K562 (cell line): Measurements from ENCODE around the gene SRL. TPM values are rescaled to one million over a fixed set of nuclear protein-coding genes. Genes with fewer than 3 reads are reported as not detected.

Experiments
- ATAC-seq: fragments of 200-7000 bp; cut with Tn5 transposase; 3 replicates; pipeline ENCODE4 v1.9.1; 2020; ENCODE audit warnings: moderate library complexity
- BruUV-seq: library from RNA; stranded (reverse); fragments of 400-500 nt; replicated peaks from 2 replicates; lab custom pipeline; 2021; lab: Mats Ljungman, UMichigan
- CTCF ChIA-PET: fragments of 300-600 bp; formaldehyde crosslinking; extraction: SDS; loops from one replicate; lab custom pipeline; 2021; ENCODE audit warnings: low intra/inter-chr PET ratio; lab: Yijun Ruan, JAX
- POLR2A ChIA-PET: fragments of 300-600, 350-650 bp; sonication (Branson Sonifier 250); formaldehyde crosslinking; extraction: SDS; loops from one replicate; lab custom pipeline; 2021; ENCODE audit warnings: antibody characterized with exemption, inconsistent platforms; lab: Yijun Ruan, JAX
- DNase-seq, 4 experiments: peaks; one replicate each; pipeline versions ENCODE4 v3.0.0 to v3.0.0-alpha.2; 2011 to 2018; ENCODE audit warnings: low spot score in 3 of 4, mixed read lengths in 3 of 4; ENCODE audit errors: extremely low read depth in 1 of 4
- FAIRE-seq: peaks from 2 replicates; lab custom pipeline; 2011; peaks lifted over from hg19 to GRCh38; lab: Jason Lieb, UNC
- H2AFZ ChIP-seq: 2 replicates; pipeline ENCODE4 v1.6.0; 2011; ENCODE audit warnings: low read depth, low read length, control low read depth, inconsistent platforms
- H3K27ac ChIP-seq: fragments of 200-600 bp; 3 replicates; pipeline ENCODE4 v1.8.0; 2011; ENCODE audit warnings: low read depth, mild to moderate bottlenecking, control low read depth, inconsistent platforms, low read length, moderate library complexity, mixed read lengths; ENCODE audit errors: extremely low read depth
- H3K27me3 ChIP-seq, 2 experiments: fragments of 300-600 bp in 1 of 2; 2 replicates in 1 of 2; 3 replicates in 1 of 2; pipeline versions ENCODE4 v1.6.0 to v1.8.0; 2011; ENCODE audit warnings: inconsistent platforms in 2 of 2, low read length in 2 of 2, mild to moderate bottlenecking in 1 of 2, mixed read lengths in 1 of 2, moderate library complexity in 1 of 2; ENCODE audit not compliant: control insufficient read depth in 2 of 2, insufficient read depth in 2 of 2
- H3K36me3 ChIP-seq: fragments of 300-600 bp; 3 replicates; pipeline ENCODE4 v1.8.0; 2011; ENCODE audit warnings: mild to moderate bottlenecking, low read length, inconsistent platforms; ENCODE audit not compliant: control insufficient read depth, insufficient read depth
- H3K4me1 ChIP-seq, 2 experiments: fragments of 200-600 bp in 1 of 2; replicated peaks in 1 of 2; 2 replicates in 1 of 2; 3 replicates in 1 of 2; pipeline versions ENCODE4 v1.5.1 to v1.8.0; 2011; ENCODE audit warnings: inconsistent platforms in 2 of 2, low read length in 2 of 2, mild to moderate bottlenecking in 1 of 2, mixed read lengths in 1 of 2, moderate library complexity in 1 of 2; ENCODE audit not compliant: control insufficient read depth in 2 of 2, insufficient read depth in 2 of 2
- H3K4me2 ChIP-seq: 2 replicates; pipeline ENCODE4 v1.6.1; 2011; ENCODE audit warnings: low read length, control low read depth, inconsistent platforms, mixed read lengths; ENCODE audit not compliant: insufficient read depth
- H3K4me3 ChIP-seq: fragments of 200-600 bp; sonication (generic), shearing (Covaris generic); 2 replicates; pipeline ENCODE4 v1.5.1; 2016; ENCODE audit warnings: control low read depth, inconsistent platforms
- H3K79me2 ChIP-seq: fragments of 200-600 bp; 3 replicates; pipeline ENCODE4 v1.8.0; 2011; ENCODE audit warnings: low read length, inconsistent platforms; ENCODE audit not compliant: control insufficient read depth, insufficient read depth
- H3K9ac ChIP-seq, 2 experiments: 2 replicates each; pipeline versions ENCODE4 v1.6.0 to v1.6.1; 2011; ENCODE audit warnings: low read depth in 2 of 2, low read length in 2 of 2, control low read depth in 1 of 2, inconsistent platforms in 1 of 2, mild to moderate bottlenecking in 1 of 2, mixed read lengths in 1 of 2; ENCODE audit not compliant: insufficient read depth in 1 of 2
- H3K9me1 ChIP-seq: one replicate; pipeline ENCODE4 v1.6.0; 2011; ENCODE audit warnings: inconsistent platforms, mild to moderate bottlenecking, low read length, moderate library complexity; ENCODE audit not compliant: control insufficient read depth, insufficient read depth
- H3K9me3 ChIP-seq: replicated peaks from 2 replicates; pipeline ENCODE4 v1.5.1; 2011; ENCODE audit warnings: low read depth, low read length, inconsistent platforms; ENCODE audit not compliant: control insufficient read depth, insufficient read depth
- H4K20me1 ChIP-seq: replicated peaks from 2 replicates; pipeline ENCODE4 v1.6.1; 2011; ENCODE audit warnings: low read length, inconsistent platforms, mixed read lengths; ENCODE audit not compliant: control insufficient read depth, insufficient read depth
- DDX20 ChIP-seq: fragments of 450-650 bp; IDR thresholded peaks from 2 replicates; pipeline ENCODE4 v1.6.1; 2016; ENCODE audit warnings: missing genetic modification characterization, low read depth, mild to moderate bottlenecking, missing compliant biosample characterization, moderate library complexity
- NFIC ChIP-seq: fragments of 450-650 bp; IDR thresholded peaks from 2 replicates; pipeline ENCODE4 v1.6.1; 2017; ENCODE audit warnings: mild to moderate bottlenecking, inconsistent platforms
- NFRKB ChIP-seq: fragments of 450-650 bp; IDR thresholded peaks from 2 replicates; pipeline ENCODE4 v1.6.1; 2016; ENCODE audit warnings: low read depth
- NR1H2 ChIP-seq: sonication (generic); formaldehyde crosslinking; IDR thresholded peaks from 2 replicates; pipeline ENCODE4 v1.4.0; 2020; ENCODE audit warnings: mild to moderate bottlenecking, missing genetic modification reagents
- PRDM10 ChIP-seq: fragments of 450-650 bp; IDR thresholded peaks from 2 replicates; pipeline ENCODE4 v1.6.1; 2018; ENCODE audit not compliant: partially characterized antibody
- ZNF253 ChIP-seq: fragments of 250-450 bp; sonication (Bioruptor Pico); conservative IDR thresholded peaks from 2 replicates; pipeline ENCODE4 v1.6.1; 2021; ENCODE audit warnings: mild to moderate bottlenecking
- ZNF398 ChIP-seq: fragments of 250-450 bp; sonication (Bioruptor Pico); IDR thresholded peaks from 2 replicates; pipeline ENCODE4 v1.8.0; 2021; ENCODE audit warnings: moderate library complexity, mild to moderate bottlenecking, inconsistent platforms
- WGBS: fragments of 100-300 bp; shearing (Covaris generic); methylation state at CpG from one replicate; pipeline ENCODE4 v1.1.6; 2016; ENCODE audit warnings: low coverage, mixed read lengths; ENCODE audit not compliant: insufficient coverage; ENCODE audit errors: missing lambda C conversion rate; 5-methylcytosine and 5-hydroxymethylcytosine counted together
- in situ Hi-C: fragments of 300-500 bp; cut with MboI; formaldehyde crosslinking; loops from 4 replicates; pipeline ENCODE4 v1.15.0; 2018; ENCODE audit warnings: inconsistent platforms, mixed read lengths
- intact Hi-C: fragments of 100-400 bp; cut with micrococcal nuclease; formaldehyde crosslinking; loops from 2 replicates; pipeline ENCODE4 v1.14.2; 2022
- polyA plus RNA-seq, 8 experiments: library from polyadenylated mRNA; depleted of rRNA in 4 of 8; stranded (reverse) in 5 of 8; unstranded in 3 of 8; fragments of >200 nt; fragmentation: Nextera tagmentation in 2 of 8; fragmentation: Illumina TruSeq in 1 of 8; extraction: Ambion mirVana in 2 of 8; extraction: Trizol in 1 of 8; gene quantifications; 2 replicates each; pipeline versions ENCODE4 v1.2.1 to v1.2.3, GENCODE V29; 2011 to 2014; ENCODE audit warnings: inconsistent platforms in 1 of 8, missing spikeins in 1 of 8
- total RNA-seq, 7 experiments: library from RNA; depleted of rRNA in 6 of 7; stranded (reverse); fragments of >200 nt in 6 of 7; fragmentation: Illumina TruSeq in 2 of 7; extraction: Trizol in 2 of 7; gene quantifications; 2 replicates each; pipeline versions ENCODE4 v1.2.1 to v1.2.3, GENCODE V29; 2011 to 2021; ENCODE audit warnings: low replicate concordance in 1 of 7

The SRL gene
- total and polyA plus RNA-seq, 9 of the 15 experiments (the other 6 are each of a cell fraction or from before 2014, with no cell fraction given), result 0.01 TPM; not detected in 8

GRCh38 chr16:4217204-4218131 lies 24.4 kb downstream of the SRL start:
- in situ Hi-C loops (no loop called here), intact Hi-C loops (no loop called here)
- no peak; the same call in 2 of the 3 replicates for ATAC-seq
- Histone ChIP-seq H4K20me1 (0 out of 2 replicates have a peak, but pooled peaks cover 3% of the 10 kb centered on the region), H3K4me3 (no peak overlapping the region), H3K79me2 (no peaks in the 10 kb centered on the region), H3K9ac (no peak overlapping the region; a peak in 1 of 4 replicates), H3K27me3 (peaks cover 37 to 74% of the 10 kb centered on the region in 2 experiments), H3K36me3 (no peaks in the 10 kb centered on the region), H3K4me2 (no peak overlapping the region), H3K9me1 (no peaks in the 10 kb centered on the region), H2AFZ (no peak overlapping the region), H3K4me1 (0 out of 5 replicates have a peak, but pooled peaks cover 0 to 4% of the 10 kb centered on the region in 2 experiments), H3K9me3 (no peaks in the 10 kb centered on the region), H3K27ac (no peak overlapping the region)
- ChIA-PET POLR2A (interaction anchor here (0.6 to 1.1 kb wide), 4 partner anchors 11 to 399 kb away, joined by 3 read pairs; no protein-coding TSS in a partner anchor), CTCF (interaction anchor here (0.6 kb wide), 2 partner anchors 12 to 199 kb away, joined by 3 to 4 read pairs; no protein-coding TSS in a partner anchor)
- no TSS peak for BruUV-seq
- no peak for DNase-seq
- TF ChIP-seq NFIC (0 out of 2 replicates have a peak, but pooled peaks have one; percentile 10), ZNF253 (CRISPR knock-in tag) (no peak)
- FAIRE-seq, result no peak
- WGBS, result 6% methylated on average over 18 of the region's 20 CpGs

- ChIA-PET CTCF (no interaction called here), POLR2A (interaction anchor here (0.8 kb wide), 1 partner anchor 122 kb away, joined by 4 read pairs; no protein-coding TSS in a partner anchor)
- WGBS, result 16% methylated on average over 5 of the region's 5 CpGs
- peaks cover 30 to 65% of the 10 kb centered on the region in 2 experiments for H3K27me3 ChIP-seq
- FAIRE-seq, result no peak
- no peak overlapping the region for H3K27ac ChIP-seq
- H3K36me3 ChIP-seq, result no peaks in the 10 kb centered on the region
- no peak for DNase-seq
- in situ Hi-C loops (no loop called here), intact Hi-C loops (no loop called here)
- H3K79me2 ChIP-seq, result no peaks in the 10 kb centered on the region
- ATAC-seq, result no peak
- no peaks in the 10 kb centered on the region for H3K9me3 ChIP-seq
- H3K4me2 ChIP-seq, result no peak overlapping the region
- H3K4me1 ChIP-seq, result 0 out of 5 replicates have a peak, but pooled peaks cover 0 to 4% of the 10 kb centered on the region in 2 experiments
- no peak overlapping the region for H2AFZ ChIP-seq
- 0 out of 2 replicates have a peak, but pooled peaks cover 3% of the 10 kb centered on the region for H4K20me1 ChIP-seq
- no peaks in the 10 kb centered on the region for H3K9me1 ChIP-seq
- H3K9ac ChIP-seq, result no peak overlapping the region
- no peak overlapping the region for H3K4me3 ChIP-seq
- BruUV-seq, result no TSS peak
- TF ChIP-seq ZNF398 (CRISPR knock-in tag) (no peak), NFRKB (no peak), NR1H2 (CRISPR knock-in tag) (no peak), PRDM10 (no peak), DDX20 (no peak)
Observed at GRCh38 chr16:4216596-4216995, 25.3 kb downstream of the SRL start.
